ENCODE results near the gene ANO7.

DNA sequence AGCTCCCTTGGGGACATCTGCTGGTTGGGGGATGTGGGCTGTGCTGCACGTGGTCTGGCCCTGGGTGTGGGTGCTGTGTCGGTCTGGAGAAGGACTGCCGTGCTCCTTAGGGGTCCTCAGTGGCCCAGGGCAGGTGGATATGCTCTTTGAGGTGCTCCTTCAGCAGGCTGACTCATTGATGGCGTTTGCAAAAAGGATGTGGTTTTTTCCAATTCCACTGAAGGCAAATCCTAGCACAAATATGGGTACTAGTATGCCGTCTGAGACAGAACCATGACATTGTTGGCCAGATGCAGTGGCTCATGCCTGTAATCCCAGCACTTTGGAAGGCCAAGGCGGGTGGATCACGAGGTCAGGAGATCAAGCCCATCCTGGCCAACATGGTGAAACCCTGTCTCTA is 34.9 kb upstream of the ANO7 start:
- TF ChIP-seq SP1 (IDR thresholded peaks at IDR 0.05; ENCODE audit: low read depth) (no peak), EZH2 (IDR thresholded peaks at IDR 0.05) (no peak), ELF1 (IDR thresholded peaks at IDR 0.05; ENCODE audit: borderline replicate concordance, low read depth) (no peak), POLR2AphosphoS5 (IDR thresholded peaks at IDR 0.05; ENCODE audit: low read depth, low read length) (no peak), TCF7L2 (IDR thresholded peaks at IDR 0.05; ENCODE audit: borderline replicate concordance, extremely low read depth, insufficient read depth, insufficient read length) (no peak), ZNF274 (IDR thresholded peaks at IDR 0.05; ENCODE audit: low read depth, low read length) (no peak), POLR2A (IDR thresholded peaks at IDR 0.05; ENCODE audit: borderline replicate concordance, extremely low read depth, insufficient read depth, insufficient read length) (no peak), SRF (IDR thresholded peaks at IDR 0.05; ENCODE audit: low read depth) (no peak), CEBPB (IDR thresholded peaks at IDR 0.05; ENCODE audit: low read depth) (no peak), EGR1 (IDR thresholded peaks at IDR 0.05; ENCODE audit: low read depth) (no peak)
- TF ChIP-seq, protein P1, sequence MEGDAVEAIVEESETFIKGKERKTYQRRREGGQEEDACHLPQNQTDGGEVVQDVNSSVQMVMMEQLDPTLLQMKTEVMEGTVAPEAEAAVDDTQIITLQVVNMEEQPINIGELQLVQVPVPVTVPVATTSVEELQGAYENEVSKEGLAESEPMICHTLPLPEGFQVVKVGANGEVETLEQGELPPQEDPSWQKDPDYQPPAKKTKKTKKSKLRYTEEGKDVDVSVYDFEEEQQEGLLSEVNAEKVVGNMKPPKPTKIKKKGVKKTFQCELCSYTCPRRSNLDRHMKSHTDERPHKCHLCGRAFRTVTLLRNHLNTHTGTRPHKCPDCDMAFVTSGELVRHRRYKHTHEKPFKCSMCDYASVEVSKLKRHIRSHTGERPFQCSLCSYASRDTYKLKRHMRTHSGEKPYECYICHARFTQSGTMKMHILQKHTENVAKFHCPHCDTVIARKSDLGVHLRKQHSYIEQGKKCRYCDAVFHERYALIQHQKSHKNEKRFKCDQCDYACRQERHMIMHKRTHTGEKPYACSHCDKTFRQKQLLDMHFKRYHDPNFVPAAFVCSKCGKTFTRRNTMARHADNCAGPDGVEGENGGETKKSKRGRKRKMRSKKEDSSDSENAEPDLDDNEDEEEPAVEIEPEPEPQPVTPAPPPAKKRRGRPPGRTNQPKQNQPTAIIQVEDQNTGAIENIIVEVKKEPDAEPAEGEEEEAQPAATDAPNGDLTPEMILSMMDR (IDR thresholded peaks at IDR 0.05 in 2 of 3, conservative IDR thresholded peaks at IDR 0.05 in 1 of 3; ENCODE audit: borderline replicate concordance in 1 of 3, insufficient read depth in 1 of 3, low read depth in 2 of 3, low read length in 2 of 3) = no peak
- TF ChIP-seq, protein P2, sequence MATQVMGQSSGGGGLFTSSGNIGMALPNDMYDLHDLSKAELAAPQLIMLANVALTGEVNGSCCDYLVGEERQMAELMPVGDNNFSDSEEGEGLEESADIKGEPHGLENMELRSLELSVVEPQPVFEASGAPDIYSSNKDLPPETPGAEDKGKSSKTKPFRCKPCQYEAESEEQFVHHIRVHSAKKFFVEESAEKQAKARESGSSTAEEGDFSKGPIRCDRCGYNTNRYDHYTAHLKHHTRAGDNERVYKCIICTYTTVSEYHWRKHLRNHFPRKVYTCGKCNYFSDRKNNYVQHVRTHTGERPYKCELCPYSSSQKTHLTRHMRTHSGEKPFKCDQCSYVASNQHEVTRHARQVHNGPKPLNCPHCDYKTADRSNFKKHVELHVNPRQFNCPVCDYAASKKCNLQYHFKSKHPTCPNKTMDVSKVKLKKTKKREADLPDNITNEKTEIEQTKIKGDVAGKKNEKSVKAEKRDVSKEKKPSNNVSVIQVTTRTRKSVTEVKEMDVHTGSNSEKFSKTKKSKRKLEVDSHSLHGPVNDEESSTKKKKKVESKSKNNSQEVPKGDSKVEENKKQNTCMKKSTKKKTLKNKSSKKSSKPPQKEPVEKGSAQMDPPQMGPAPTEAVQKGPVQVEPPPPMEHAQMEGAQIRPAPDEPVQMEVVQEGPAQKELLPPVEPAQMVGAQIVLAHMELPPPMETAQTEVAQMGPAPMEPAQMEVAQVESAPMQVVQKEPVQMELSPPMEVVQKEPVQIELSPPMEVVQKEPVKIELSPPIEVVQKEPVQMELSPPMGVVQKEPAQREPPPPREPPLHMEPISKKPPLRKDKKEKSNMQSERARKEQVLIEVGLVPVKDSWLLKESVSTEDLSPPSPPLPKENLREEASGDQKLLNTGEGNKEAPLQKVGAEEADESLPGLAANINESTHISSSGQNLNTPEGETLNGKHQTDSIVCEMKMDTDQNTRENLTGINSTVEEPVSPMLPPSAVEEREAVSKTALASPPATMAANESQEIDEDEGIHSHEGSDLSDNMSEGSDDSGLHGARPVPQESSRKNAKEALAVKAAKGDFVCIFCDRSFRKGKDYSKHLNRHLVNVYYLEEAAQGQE (IDR thresholded peaks at IDR 0.05; ENCODE audit: low read depth) = no peak
- TF ChIP-seq, protein P3, sequence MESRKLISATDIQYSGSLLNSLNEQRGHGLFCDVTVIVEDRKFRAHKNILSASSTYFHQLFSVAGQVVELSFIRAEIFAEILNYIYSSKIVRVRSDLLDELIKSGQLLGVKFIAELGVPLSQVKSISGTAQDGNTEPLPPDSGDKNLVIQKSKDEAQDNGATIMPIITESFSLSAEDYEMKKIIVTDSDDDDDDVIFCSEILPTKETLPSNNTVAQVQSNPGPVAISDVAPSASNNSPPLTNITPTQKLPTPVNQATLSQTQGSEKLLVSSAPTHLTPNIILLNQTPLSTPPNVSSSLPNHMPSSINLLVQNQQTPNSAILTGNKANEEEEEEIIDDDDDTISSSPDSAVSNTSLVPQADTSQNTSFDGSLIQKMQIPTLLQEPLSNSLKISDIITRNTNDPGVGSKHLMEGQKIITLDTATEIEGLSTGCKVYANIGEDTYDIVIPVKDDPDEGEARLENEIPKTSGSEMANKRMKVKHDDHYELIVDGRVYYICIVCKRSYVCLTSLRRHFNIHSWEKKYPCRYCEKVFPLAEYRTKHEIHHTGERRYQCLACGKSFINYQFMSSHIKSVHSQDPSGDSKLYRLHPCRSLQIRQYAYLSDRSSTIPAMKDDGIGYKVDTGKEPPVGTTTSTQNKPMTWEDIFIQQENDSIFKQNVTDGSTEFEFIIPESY (IDR thresholded peaks at IDR 0.05; ENCODE audit: extremely low read depth, insufficient replicate concordance, low read length) = no peak
- TF ChIP-seq, protein P4, sequence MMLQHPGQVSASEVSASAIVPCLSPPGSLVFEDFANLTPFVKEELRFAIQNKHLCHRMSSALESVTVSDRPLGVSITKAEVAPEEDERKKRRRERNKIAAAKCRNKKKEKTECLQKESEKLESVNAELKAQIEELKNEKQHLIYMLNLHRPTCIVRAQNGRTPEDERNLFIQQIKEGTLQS (IDR thresholded peaks at IDR 0.05) = no peak
